ENCODE measurements around the gene MAPRE2.

- TF ChIP-seq POLR2A (IDR thresholded peaks at IDR 0.05), result no peak
- no peak for TF ChIP-seq CTCF (IDR thresholded peaks at IDR 0.05)
These were observed 55.4 kb downstream of the MAPRE2 start for GRCh38 chr18:35096677-35097011.

All from lower leg skin (tissue), 3 donors.